Suprapubic skin (tissue), 4 donors: ENCODE data around the gene LYPD6B. TPM values are rescaled to one million over a fixed set of nuclear protein-coding genes. Genes with fewer than 3 reads are reported as not detected.
A peak's percentile ranks its signal among the peaks of the same experiment; 100 is the strongest.

Experiments used
- DNase-seq, 2 donors: peaks; one replicate each; pipeline ENCODE4 v3.0.0-alpha.2; 2019; ENCODE audit warnings: low spot score in 2 of 2
- H3K27ac ChIP-seq: fragments of 200-600 bp; sonication (generic); one replicate; pipeline ENCODE4 v1.5.1; 2019
- H3K27me3 ChIP-seq: fragments of 200-600 bp; sonication (generic); one replicate; pipeline ENCODE4 v1.5.1; 2019
- H3K36me3 ChIP-seq: fragments of 200-600 bp; sonication (generic); one replicate; pipeline ENCODE4 v1.5.1; 2019
- H3K4me1 ChIP-seq: fragments of 200-600 bp; sonication (generic); one replicate; pipeline ENCODE4 v1.5.1; 2019
- H3K4me3 ChIP-seq: fragments of 200-600 bp; sonication (generic); one replicate; pipeline ENCODE4 v1.5.1; 2019; ENCODE audit warnings: mild to moderate bottlenecking
- H3K9me3 ChIP-seq: fragments of 200-600 bp; sonication (generic); one replicate; pipeline ENCODE4 v1.5.1; 2019
- EP300 ChIP-seq: sonication (generic); formaldehyde crosslinking; IDR thresholded peaks from one replicate; pipeline ENCODE4 v1.6.1; 2017; ENCODE audit warnings: antibody characterized with exemption
- POLR2A ChIP-seq, 2 donors: fragments of 450-650 bp; IDR thresholded peaks; one replicate each; pipeline ENCODE4 v1.6.1; 2017; ENCODE audit warnings: antibody characterized with exemption in 2 of 2, mild to moderate bottlenecking in 2 of 2, moderate library complexity in 2 of 2
- POLR2AphosphoS5 ChIP-seq, 3 donors: sonication (generic); formaldehyde crosslinking; IDR thresholded peaks; one replicate each; pipeline ENCODE4 v1.6.1; 2017; ENCODE audit warnings: antibody characterized with exemption in 3 of 3
- WGBS: methylation state at CpG from one replicate; pipeline ENCODE4 v1.1.5; 2018; 5-methylcytosine and 5-hydroxymethylcytosine counted together
- total RNA-seq, 4 donors: library from RNA; depleted of rRNA; stranded (reverse); fragments of >200 nt; gene quantifications; one replicate each; pipeline ENCODE4 v1.1.0, GENCODE V29; 2016
- TF ChIP-seq, protein P1 (sequence below), 2 donors: fragments of 200-600 bp in 1 of 2; fragments of 450-650 bp in 1 of 2; sonication (generic) in 1 of 2; IDR thresholded peaks; one replicate each; pipeline ENCODE4 v1.5.1; 2016 to 2019; ENCODE audit warnings: antibody characterized with exemption in 2 of 2, mild to moderate bottlenecking in 1 of 2, moderate library complexity in 1 of 2

The LYPD6B gene
- total RNA-seq, 4 donors from 2014 or later: 83.7 to 129 (median 97.7) TPM

DNA sequence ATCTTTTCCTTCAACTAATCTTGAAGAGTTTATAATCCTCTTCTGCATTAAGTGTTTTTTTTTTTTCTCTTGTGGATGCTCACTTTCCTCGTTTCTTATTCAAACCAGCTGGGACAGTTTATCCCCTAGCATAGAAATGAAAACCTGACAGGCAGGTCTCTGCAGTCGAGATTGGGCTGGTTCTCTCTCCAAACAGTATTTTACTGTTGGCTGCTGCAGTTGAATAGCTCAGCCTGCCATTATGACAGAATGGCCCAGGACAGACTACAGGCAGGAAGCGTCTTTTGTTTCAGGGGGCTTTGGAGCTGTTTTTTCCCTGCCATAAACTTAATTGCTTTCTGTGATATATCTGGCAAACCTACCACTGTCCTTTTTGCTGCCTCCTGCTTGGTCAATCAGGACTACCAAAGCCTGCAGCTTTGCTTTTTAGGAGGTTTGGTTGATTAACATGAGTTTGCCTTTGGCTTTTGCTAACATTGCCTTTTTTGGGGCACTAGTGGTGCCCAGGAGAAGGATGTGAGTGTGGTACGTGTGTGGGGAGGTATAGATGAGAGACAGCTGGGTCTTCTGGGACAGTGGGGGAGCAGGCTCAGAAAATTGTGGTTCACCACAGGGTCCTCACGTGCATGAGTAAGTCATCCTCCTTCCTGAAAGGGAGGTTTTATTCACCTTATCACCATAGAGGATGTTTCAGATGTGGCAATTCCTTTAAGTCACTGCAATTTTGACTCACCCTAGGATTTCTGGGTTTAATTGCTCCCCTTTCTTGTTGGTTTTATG lies 128.7 kb downstream of the LYPD6B start:
- Histone ChIP-seq H3K4me1 (peaks cover 31% of the 10 kb centered on the region), H3K27ac (peak overlapping the region; percentile 72), H3K36me3 (no peaks in the 10 kb centered on the region), H3K27me3 (no peaks in the 10 kb centered on the region), H3K4me3 (no peak overlapping the region), H3K9me3 (no peaks in the 10 kb centered on the region)
- TF ChIP-seq, protein P1, sequence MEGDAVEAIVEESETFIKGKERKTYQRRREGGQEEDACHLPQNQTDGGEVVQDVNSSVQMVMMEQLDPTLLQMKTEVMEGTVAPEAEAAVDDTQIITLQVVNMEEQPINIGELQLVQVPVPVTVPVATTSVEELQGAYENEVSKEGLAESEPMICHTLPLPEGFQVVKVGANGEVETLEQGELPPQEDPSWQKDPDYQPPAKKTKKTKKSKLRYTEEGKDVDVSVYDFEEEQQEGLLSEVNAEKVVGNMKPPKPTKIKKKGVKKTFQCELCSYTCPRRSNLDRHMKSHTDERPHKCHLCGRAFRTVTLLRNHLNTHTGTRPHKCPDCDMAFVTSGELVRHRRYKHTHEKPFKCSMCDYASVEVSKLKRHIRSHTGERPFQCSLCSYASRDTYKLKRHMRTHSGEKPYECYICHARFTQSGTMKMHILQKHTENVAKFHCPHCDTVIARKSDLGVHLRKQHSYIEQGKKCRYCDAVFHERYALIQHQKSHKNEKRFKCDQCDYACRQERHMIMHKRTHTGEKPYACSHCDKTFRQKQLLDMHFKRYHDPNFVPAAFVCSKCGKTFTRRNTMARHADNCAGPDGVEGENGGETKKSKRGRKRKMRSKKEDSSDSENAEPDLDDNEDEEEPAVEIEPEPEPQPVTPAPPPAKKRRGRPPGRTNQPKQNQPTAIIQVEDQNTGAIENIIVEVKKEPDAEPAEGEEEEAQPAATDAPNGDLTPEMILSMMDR (IDR thresholded peaks at IDR 0.05): no peak
- TF ChIP-seq POLR2A (IDR thresholded peaks at IDR 0.05): no peak
- no peak for TF ChIP-seq POLR2AphosphoS5 (IDR thresholded peaks at IDR 0.05)
- TF ChIP-seq EP300: no peak
- WGBS: 31% methylated on average over 5 of the region's 5 CpGs
- DNase-seq: no peak

DNA sequence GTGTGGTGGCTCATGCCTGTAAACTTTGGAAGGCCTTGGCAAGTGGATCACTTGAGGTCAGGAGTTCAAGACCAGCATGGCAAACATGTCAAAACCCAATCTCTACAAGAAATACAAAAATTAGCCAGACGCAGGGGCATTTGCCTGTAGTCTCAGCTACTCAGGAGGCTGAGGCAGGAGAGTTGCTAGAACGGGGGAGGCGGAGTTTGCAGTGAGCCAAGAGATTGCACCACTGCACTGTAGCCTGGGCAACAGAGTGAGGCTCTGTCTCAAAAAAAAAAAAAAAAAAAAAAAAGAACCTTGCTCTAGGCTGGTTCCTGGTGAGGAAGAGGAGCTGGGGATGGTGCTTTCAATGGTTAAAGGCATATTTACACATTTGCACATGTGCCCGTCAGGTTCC lies 129.4 kb downstream of the LYPD6B start:
- H3K9me3 ChIP-seq: no peaks in the 10 kb centered on the region
- H3K27ac ChIP-seq: peak overlapping the region; percentile 72
- DNase-seq: no peak
- TF ChIP-seq POLR2AphosphoS5 (IDR thresholded peaks at IDR 0.05): no peak
- TF ChIP-seq, protein P1 (IDR thresholded peaks at IDR 0.05): no peak
- TF ChIP-seq POLR2A (IDR thresholded peaks at IDR 0.05): no peak
- no peak for TF ChIP-seq EP300
- no peaks in the 10 kb centered on the region for H3K27me3 ChIP-seq
- H3K4me3 ChIP-seq: no peak overlapping the region
- no peaks in the 10 kb centered on the region for H3K36me3 ChIP-seq
- WGBS: 52% methylated on average over 4 of the region's 4 CpGs
- H3K4me1 ChIP-seq: peaks cover 31% of the 10 kb centered on the region

DNA sequence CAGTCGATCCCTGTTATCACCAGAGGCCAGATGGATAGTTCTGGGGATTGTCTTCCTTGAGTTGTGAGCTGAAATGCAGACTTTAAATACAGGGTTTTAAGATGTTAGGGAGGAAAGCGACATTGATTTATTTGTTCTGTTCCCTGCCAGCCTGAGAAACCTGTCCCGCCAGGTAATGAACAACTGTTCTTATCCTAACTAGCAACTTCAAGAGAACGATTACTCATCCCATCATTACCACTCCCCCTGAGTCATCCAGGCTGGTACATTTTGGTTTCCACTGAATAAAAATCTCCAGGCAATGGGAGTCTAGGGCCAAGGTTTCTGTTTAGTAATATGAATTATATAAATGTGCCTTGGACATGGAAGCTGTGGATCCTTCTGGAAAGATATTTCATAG lies 131.2 kb downstream of the LYPD6B start:
- 39% methylated on average over 4 of the region's 4 CpGs for WGBS
- H3K27ac ChIP-seq: peak overlapping the region; percentile 72
- no peaks in the 10 kb centered on the region for H3K9me3 ChIP-seq
- no peaks in the 10 kb centered on the region for H3K36me3 ChIP-seq
- TF ChIP-seq POLR2AphosphoS5 (IDR thresholded peaks at IDR 0.05): peak in 1 of 3 donors; percentile 58
- TF ChIP-seq, protein P1 (IDR thresholded peaks at IDR 0.05): no peak
- H3K27me3 ChIP-seq: no peaks in the 10 kb centered on the region
- H3K4me3 ChIP-seq: no peak overlapping the region
- H3K4me1 ChIP-seq: peaks cover 27% of the 10 kb centered on the region
- DNase-seq: no peak

DNA sequence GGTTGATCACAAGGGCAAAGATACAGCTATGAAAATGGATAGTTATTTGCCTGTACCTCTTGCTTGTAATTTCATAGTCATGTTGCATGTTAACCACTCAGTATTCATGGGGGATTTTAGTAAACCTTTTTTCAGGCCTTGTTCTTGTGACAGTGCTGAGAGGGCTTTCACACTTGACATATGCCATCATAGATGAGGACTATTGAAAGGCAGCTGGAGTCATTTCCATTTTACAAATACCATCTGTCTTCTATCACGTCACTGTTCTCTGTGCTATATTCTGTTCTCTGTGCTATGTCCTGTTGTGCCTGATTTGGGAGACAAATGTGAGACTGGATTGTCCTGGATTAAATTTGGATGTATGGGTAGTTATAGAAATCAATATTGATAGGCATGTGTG lies 131.7 kb downstream of the LYPD6B start:
- 50% methylated on average over 1 of the region's 1 CpG for WGBS
- no peaks in the 10 kb centered on the region for H3K27me3 ChIP-seq
- no peak for TF ChIP-seq POLR2A (IDR thresholded peaks at IDR 0.05)
- TF ChIP-seq EP300: no peak
- TF ChIP-seq POLR2AphosphoS5 (IDR thresholded peaks at IDR 0.05): no peak
- TF ChIP-seq, protein P1 (IDR thresholded peaks at IDR 0.05): no peak

DNA sequence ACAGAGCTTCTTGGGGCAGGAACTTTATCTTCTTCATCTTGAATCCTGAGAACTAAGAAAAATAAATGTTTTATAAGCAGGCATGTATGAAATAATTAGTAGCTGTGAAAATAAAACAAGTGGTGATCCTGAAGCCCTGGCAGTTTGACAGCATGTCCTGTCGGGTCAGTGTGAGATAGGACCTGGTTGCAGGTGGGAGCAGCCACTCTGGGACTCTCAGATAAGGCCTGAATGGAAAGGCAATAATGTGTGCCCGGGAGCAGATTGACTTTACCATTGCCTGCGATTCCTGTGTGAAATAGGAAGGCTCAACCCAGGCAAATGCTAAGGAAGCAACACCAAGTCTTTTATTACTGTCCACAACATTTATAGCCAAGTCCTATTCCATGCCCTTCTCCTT lies 132.4 kb downstream of the LYPD6B start:
- Histone ChIP-seq H3K9me3 (no peaks in the 10 kb centered on the region), H3K4me1 (peaks cover 21% of the 10 kb centered on the region), H3K4me3 (no peak overlapping the region), H3K27me3 (no peaks in the 10 kb centered on the region), H3K36me3 (no peaks in the 10 kb centered on the region), H3K27ac (peak overlapping the region; percentile 72)
- WGBS: 54% methylated on average over 3 of the region's 3 CpGs
- TF ChIP-seq EP300 (no peak), POLR2A (IDR thresholded peaks at IDR 0.05) (no peak), POLR2AphosphoS5 (IDR thresholded peaks at IDR 0.05) (no peak)
- TF ChIP-seq, protein P1 (IDR thresholded peaks at IDR 0.05): no peak
- DNase-seq: no peak

More for the DNA sequence above, 131.7 kb downstream of the LYPD6B start:
- H3K4me3 ChIP-seq: no peak overlapping the region
- H3K9me3 ChIP-seq: no peaks in the 10 kb centered on the region
- H3K36me3 ChIP-seq: no peaks in the 10 kb centered on the region
- H3K27ac ChIP-seq: peak overlapping the region; percentile 72
- no peak for DNase-seq
- peaks cover 22% of the 10 kb centered on the region for H3K4me1 ChIP-seq
